Lung (tissue), 12 donors: Measurements from ENCODE around the gene TNFRSF9. TPM values are rescaled to one million over a fixed set of nuclear protein-coding genes. Genes with fewer than 3 reads are reported as not detected.

ENCODE experiments used
- ATAC-seq: fragments of 200-7000 bp; cut with Tn5 transposase; one replicate; pipeline ENCODE4 v1.9.1; 2020; ENCODE audit warnings: moderate number of reproducible peaks; ENCODE audit not compliant: insufficient read depth, low FRiP score
- DNase-seq, 3 donors: peaks; one replicate each; pipeline ENCODE4 v3.0.0-alpha.2; 2013 to 2017
- H3K27ac ChIP-seq, 2 donors: one replicate each; pipeline ENCODE4 v1.5.1; 2013; ENCODE audit warnings: mild to moderate bottlenecking in 2 of 2, moderate library complexity in 2 of 2, control low read depth in 1 of 2, inconsistent platforms in 1 of 2, low read depth in 1 of 2, low read length in 1 of 2
- H3K27me3 ChIP-seq, 3 donors: one replicate each; pipeline ENCODE4 v1.5.1; 2013; ENCODE audit warnings: low read length in 2 of 3; ENCODE audit not compliant: control insufficient read depth in 3 of 3, insufficient read depth in 3 of 3
- H3K36me3 ChIP-seq, 4 donors: one replicate each; pipeline ENCODE4 v1.5.1; 2013; ENCODE audit warnings: low read length in 4 of 4, mild to moderate bottlenecking in 1 of 4, moderate library complexity in 1 of 4; ENCODE audit not compliant: control insufficient read depth in 4 of 4, insufficient read depth in 4 of 4
- H3K4me1 ChIP-seq, 5 donors: one replicate each; pipeline ENCODE4 v1.5.1; 2013; ENCODE audit warnings: low read length in 5 of 5, mild to moderate bottlenecking in 2 of 5, moderate library complexity in 1 of 5; ENCODE audit not compliant: control insufficient read depth in 5 of 5, insufficient read depth in 5 of 5
- H3K4me3 ChIP-seq: one replicate; pipeline ENCODE4 v1.5.1; 2013; ENCODE audit warnings: mild to moderate bottlenecking, control low read depth, moderate library complexity
- H3K9ac ChIP-seq, 2 donors: one replicate each; pipeline ENCODE4 v1.5.1; 2013; ENCODE audit warnings: low read length in 2 of 2, control low read depth in 1 of 2; ENCODE audit not compliant: insufficient read depth in 1 of 2
- H3K9me3 ChIP-seq, 4 donors: one replicate each; pipeline ENCODE4 v1.5.1; 2013; ENCODE audit warnings: low read length in 3 of 4, mild to moderate bottlenecking in 1 of 4, moderate library complexity in 1 of 4; ENCODE audit not compliant: control insufficient read depth in 4 of 4, insufficient read depth in 3 of 4
- CTCF ChIP-seq: IDR thresholded peaks from 2 replicates; pipeline ENCODE4 v1.5.1; 2012; ENCODE audit warnings: mild to moderate bottlenecking; ENCODE audit errors: control extremely low read depth, extremely low read depth
- WGBS, 2 donors: extraction: QIAGEN DNeasy Blood & Tissue Kit; methylation state at CpG; one replicate each; pipeline ENCODE4 v1.1.7; 2013; 5-methylcytosine and 5-hydroxymethylcytosine counted together
- polyA plus RNA-seq, 2 donors: library from polyadenylated mRNA; stranded (reverse); fragments of 200-250 nt; gene quantifications; one replicate each; pipeline ENCODE4 v1.2.1, GENCODE V29; 2013
- total RNA-seq, 2 donors: library from RNA; depleted of rRNA in 1 of 2; stranded (reverse); fragments of >200 nt in 1 of 2; gene quantifications; one replicate each; pipeline ENCODE4 v1.2.1, GENCODE V29; 2014 to 2021
- donor health status: control.
- donor health status: control.
- donor health status: Bipolar disorder and iron deficiency.
- donor health status: healthy.
- donor health status: DM: yes; HTN: yes; CAD: no.

The TNFRSF9 gene
- total and polyA plus RNA-seq, 4 donors = 0.45 to 2.0 (median 0.65) TPM

- DNase-seq (peak in 1 of 3 donors; percentile 27), ATAC-seq (no peak)
- no peak for TF ChIP-seq CTCF
- Histone ChIP-seq H3K9me3 (no peaks in the 10 kb centered on the region), H3K27ac (no peak overlapping the region), H3K4me3 (no peak overlapping the region), H3K27me3 (peaks cover 0 to 46% (median 45%) of the 10 kb centered on the region in 3 donors), H3K4me1 (peaks cover 0 to 7% (median 0%) of the 10 kb centered on the region in 5 donors), H3K36me3 (no peaks in the 10 kb centered on the region), H3K9ac (no peak overlapping the region)
- 48 to 51% methylated on average over 2 of the region's 2 CpGs for WGBS, 2 donors
Measured at GRCh38 chr1:7943251-7943650, 2.6 kb upstream of the TNFRSF9 start.

GRCh38 chr1:7942214-7942921 lies 1.7 kb upstream of the TNFRSF9 start:
- Histone ChIP-seq H3K27ac (peak overlapping the region in 1 of 2 donors; percentile 30), H3K4me1 (peaks cover 0 to 7% (median 0%) of the 10 kb centered on the region in 5 donors), H3K9me3 (no peaks in the 10 kb centered on the region), H3K27me3 (peaks cover 0 to 52% (median 49%) of the 10 kb centered on the region in 3 donors), H3K36me3 (no peaks in the 10 kb centered on the region), H3K9ac (no peak overlapping the region), H3K4me3 (no peak overlapping the region)
- DNase-seq = peak; percentile 68 to 76 (median 74)
- 4 to 8% methylated on average over 36 to 40 of the region's 40 CpGs for WGBS, 2 donors
- TF ChIP-seq CTCF = peak; percentile 18
- ATAC-seq = peak; percentile 59

GRCh38 chr1:7941437-7941793 lies 776 bp upstream of the TNFRSF9 start:
- peaks cover 0 to 58% (median 57%) of the 10 kb centered on the region in 3 donors for H3K27me3 ChIP-seq
- ATAC-seq (no peak), DNase-seq (no peak)
- no peak overlapping the region for H3K4me3 ChIP-seq
- H3K4me1 ChIP-seq = peaks cover 0 to 7% (median 0%) of the 10 kb centered on the region in 5 donors
- H3K9ac ChIP-seq = no peak overlapping the region
- 62 to 70% methylated on average over 9 of the region's 9 CpGs for WGBS, 2 donors
- no peak for TF ChIP-seq CTCF
- no peaks in the 10 kb centered on the region for H3K9me3 ChIP-seq
- H3K36me3 ChIP-seq = no peaks in the 10 kb centered on the region
- no peak overlapping the region for H3K27ac ChIP-seq
